NB4 (cell line): ENCODE data around the gene STAG1.

ENCODE experiments used
- DNase-seq: peaks from one replicate; pipeline ENCODE4 v3.0.0; 2010; ENCODE audit warnings: low read depth
- H3K4me3 ChIP-seq: one replicate; pipeline ENCODE4 v1.5.1; 2011; ENCODE audit warnings: mild to moderate bottlenecking, low read depth, low read length, moderate library complexity
- CTCF ChIP-seq: IDR thresholded peaks from one replicate; pipeline ENCODE4 v1.5.1; 2012; ENCODE audit warnings: low read depth, low read length
- MAX ChIP-seq: IDR thresholded peaks from 2 replicates; pipeline ENCODE4 v1.6.1; 2011; ENCODE audit warnings: low read depth, low read length
- MYC ChIP-seq: IDR thresholded peaks from 2 replicates; pipeline ENCODE4 v1.6.1; 2011; ENCODE audit warnings: low read depth, low read length
- POLR2A ChIP-seq: IDR thresholded peaks from 2 replicates; pipeline ENCODE4 v1.6.1; 2011; ENCODE audit warnings: mild to moderate bottlenecking; ENCODE audit not compliant: insufficient read length; ENCODE audit errors: extremely low read depth

Gene STAG1

GRCh38 chr3:136546720-136547119 is 205.5 kb downstream of the STAG1 start:
- no peak overlapping the region for H3K4me3 ChIP-seq
- TF ChIP-seq MAX, result no peak
- DNase-seq, result peak; percentile 32

GRCh38 chr3:136545664-136546268 is 206.4 kb downstream of the STAG1 start:
- TF ChIP-seq CTCF (no peak), MYC (no peak), POLR2A (no peak), MAX (no peak)
- DNase-seq, result peak; percentile 6
- no peak overlapping the region for H3K4me3 ChIP-seq

GRCh38 chr3:136544532-136544931 is 207.6 kb downstream of the STAG1 start:
- H3K4me3 ChIP-seq, result no peak overlapping the region
- TF ChIP-seq MYC (no peak), MAX (no peak), POLR2A (no peak), CTCF (no peak)
- no peak for DNase-seq

GRCh38 chr3:136543385-136543784 is 208.8 kb downstream of the STAG1 start:
- DNase-seq, result peak; percentile 59
- TF ChIP-seq MYC (no peak), POLR2A (no peak), MAX (no peak), CTCF (no peak)
- H3K4me3 ChIP-seq, result no peak overlapping the region

GRCh38 chr3:136535906-136536305 is 216.3 kb downstream of the STAG1 start:
- TF ChIP-seq MAX (no peak), MYC (no peak), POLR2A (no peak), CTCF (no peak)
- H3K4me3 ChIP-seq, result no peak overlapping the region
- no peak for DNase-seq

- DNase-seq, result no peak
- no peak for TF ChIP-seq POLR2A
- no peak for TF ChIP-seq MAX
- no peak for TF ChIP-seq MYC
- TF ChIP-seq CTCF, result no peak
Observed at GRCh38 chr3:136532766-136533165, 219.4 kb downstream of the STAG1 start.

More at GRCh38 chr3:136532766-136533165, 219.4 kb downstream of the STAG1 start:
- H3K4me3 ChIP-seq, result no peak overlapping the region
